HS-27A (cell line): ENCODE measurements around the gene PICK1.

Experiments
- DNase-seq: peaks from one replicate; pipeline ENCODE4 v3.0.0-alpha.2; 2012; ENCODE audit warnings: low read depth, missing footprints

The PICK1 gene

GRCh38 chr22:38049812-38050619 lies 7.2 kb upstream of the PICK1 start:
- no peak for DNase-seq

- no peak for DNase-seq
Observed at GRCh38 chr22:38050720-38051119, 6.5 kb upstream of the PICK1 start.

GRCh38 chr22:38051261-38051660 lies 5.9 kb upstream of the PICK1 start:
- no peak for DNase-seq

DNA sequence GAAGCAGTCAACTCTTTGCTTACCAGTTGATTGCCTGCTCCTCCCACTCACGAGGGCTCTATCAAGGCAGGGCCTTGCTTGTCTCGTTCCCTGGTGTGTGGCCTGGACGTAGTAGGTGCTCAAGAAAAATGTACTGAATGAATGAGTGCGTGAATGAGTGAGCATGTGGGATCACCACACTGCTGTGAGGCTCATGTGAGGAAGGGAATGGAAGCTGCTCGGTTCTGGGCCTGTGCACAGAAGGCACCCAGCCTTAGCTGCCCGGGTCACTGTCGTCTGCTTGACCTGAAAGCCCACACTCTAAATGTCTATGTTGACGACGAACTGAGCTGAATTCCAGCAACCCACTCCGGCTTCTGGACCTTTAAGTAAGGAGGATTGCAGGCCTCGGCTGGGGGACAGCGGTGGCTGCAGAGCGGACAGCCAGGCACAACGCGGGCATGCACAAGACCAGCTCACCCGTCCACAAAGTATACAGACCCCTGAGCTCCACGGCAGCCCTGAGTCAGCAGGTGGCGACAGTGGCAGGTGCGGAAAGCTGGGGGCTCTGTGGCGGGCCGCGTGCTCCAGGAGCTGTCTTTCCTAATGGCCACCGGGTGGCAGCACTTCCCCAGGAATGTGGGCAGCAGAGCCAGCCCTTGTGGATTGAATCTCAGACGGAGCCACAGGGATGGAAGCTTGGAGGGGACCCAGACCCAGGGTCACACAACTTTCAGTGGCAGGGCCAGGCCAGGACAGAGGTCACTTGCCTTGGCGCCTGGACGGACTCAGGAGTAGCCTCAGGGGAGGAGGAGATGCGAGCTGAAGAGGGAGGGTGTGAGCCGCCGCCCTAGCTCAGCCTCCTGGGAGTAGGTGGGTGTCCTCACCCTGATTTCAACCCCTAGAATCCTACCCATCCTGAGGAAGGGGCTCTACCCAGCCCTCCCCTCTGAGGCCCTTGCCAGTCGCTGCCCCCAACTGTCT lies 5.0 kb upstream of the PICK1 start:
- DNase-seq, result peak; percentile 34

- DNase-seq, result no peak
Observed at GRCh38 chr22:38062791-38063190, 5.6 kb downstream of the PICK1 start.

DNA sequence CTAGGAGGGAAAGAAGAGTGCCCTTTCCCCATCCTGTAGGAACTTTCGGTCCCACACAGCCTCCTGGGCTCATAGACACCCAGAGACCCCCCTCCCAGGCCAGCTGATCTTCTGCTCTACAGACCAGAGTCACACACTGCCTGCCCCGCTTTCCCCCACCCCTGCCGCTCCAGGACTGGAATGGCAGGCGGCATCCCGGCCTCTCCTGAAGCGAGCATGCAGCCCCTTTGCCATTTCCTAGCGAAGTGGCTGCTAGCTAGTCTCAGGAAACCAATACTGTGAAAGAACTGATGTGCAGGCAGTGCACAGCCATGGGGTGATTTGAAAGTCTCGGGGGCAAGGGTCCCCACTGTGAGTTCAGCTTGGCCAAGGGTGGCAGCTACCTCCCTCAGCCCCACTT lies 8.3 kb downstream of the PICK1 start:
- DNase-seq, result no peak

DNA sequence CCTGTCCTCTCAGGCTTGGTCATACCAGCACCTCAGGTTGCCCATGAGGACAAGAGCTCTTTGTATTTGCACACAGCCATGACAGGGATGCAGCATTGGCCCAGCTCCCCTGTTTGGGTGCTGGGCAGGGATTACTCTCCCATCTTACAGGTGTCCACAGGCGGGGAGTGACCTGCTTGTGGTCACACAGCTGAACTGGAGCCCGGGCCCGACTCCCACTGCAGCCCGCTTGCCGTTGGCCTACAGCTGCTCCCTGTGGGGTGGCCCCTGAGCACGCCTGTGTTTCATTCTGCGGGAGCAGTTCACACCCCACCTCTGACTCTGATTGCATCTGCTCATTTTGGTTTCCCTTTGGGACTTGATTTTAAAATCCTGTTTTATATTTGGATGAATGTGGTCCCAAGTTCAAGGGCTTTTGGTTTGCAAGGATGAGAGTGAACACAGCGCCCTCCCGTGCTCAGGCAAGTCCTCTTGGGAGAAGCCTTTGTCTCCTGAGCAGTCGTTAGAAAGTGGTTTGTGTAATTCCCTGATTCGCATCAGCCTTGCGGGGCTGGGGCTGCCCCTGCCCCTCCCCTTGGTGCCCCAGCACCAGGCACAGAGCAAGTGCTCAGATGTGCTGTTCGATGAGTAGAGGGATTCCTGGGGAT lies 9.3 kb downstream of the PICK1 start:
- no peak for DNase-seq

GRCh38 chr22:38067028-38067415 lies 9.8 kb downstream of the PICK1 start:
- DNase-seq, result no peak

DNA sequence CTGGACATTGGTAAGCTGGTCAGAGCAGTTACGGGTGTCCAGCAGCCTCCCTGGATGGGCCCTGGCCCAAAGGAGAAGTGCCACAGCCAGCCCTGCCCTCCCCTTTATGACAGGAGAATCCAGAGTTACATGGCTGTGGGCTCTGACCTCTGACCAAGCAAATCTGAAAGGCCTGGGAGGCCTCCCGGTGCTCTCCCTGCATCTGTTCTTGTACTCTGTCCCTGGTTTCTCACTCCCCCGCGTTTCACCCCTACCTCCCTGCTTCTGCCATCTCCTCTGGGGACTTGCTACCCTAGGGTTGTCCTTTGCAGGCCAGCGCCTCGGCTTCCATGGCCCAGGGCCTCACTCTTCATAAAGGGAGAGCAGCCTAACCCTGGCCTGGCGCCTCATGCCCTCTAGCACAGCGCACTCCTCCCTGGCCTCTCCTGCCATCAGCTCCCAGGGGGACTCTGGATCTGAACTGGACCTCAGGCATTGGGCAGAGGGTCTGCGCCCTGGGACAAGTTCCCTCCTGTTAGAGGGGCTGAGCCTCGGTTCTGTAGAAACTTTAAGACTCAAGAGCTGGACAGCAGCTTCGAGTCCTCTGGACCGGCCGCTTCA lies 10.7 kb downstream of the PICK1 start:
- no peak for DNase-seq

DNA sequence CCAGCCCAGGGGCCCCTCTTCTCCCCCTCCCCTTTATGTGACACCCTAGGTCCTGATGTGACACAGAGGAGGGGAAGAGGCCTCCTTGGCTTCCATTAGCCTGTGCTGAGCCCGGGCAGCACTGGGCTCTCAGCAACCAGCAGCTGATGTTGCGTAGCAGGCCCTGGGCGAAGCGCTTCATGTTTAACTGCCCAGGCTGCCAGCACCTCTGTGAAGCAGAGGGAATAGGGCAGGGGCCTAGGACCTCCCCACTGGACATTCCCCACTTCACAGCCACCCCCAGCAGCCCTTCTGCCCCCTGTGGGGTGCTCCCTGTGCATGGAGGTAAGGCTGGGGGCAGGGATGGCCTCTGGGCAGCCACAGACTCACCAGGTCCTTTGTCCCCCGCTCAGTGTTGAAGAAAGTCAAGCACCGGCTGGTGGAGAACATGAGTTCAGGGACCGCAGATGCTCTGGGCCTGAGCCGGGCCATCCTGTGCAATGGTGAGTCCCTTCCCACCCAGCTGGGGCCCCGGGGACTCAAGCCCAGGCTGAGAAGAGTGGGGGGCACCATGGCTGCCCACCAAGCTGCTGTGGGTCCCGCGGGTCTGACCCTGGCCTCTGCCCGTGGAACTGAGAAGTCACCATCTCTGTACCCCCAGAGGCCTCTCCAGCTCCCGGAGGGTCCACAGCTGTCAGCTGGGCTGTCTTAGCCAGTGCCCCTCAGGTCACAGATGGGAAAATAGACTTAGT lies 11.6 kb downstream of the PICK1 start:
- no peak for DNase-seq

- no peak for DNase-seq
Observed at GRCh38 chr22:38069372-38070249, 12.4 kb downstream of the PICK1 start.

GRCh38 chr22:38070250-38070921 lies 13.2 kb downstream of the PICK1 start:
- DNase-seq, result no peak

DNA sequence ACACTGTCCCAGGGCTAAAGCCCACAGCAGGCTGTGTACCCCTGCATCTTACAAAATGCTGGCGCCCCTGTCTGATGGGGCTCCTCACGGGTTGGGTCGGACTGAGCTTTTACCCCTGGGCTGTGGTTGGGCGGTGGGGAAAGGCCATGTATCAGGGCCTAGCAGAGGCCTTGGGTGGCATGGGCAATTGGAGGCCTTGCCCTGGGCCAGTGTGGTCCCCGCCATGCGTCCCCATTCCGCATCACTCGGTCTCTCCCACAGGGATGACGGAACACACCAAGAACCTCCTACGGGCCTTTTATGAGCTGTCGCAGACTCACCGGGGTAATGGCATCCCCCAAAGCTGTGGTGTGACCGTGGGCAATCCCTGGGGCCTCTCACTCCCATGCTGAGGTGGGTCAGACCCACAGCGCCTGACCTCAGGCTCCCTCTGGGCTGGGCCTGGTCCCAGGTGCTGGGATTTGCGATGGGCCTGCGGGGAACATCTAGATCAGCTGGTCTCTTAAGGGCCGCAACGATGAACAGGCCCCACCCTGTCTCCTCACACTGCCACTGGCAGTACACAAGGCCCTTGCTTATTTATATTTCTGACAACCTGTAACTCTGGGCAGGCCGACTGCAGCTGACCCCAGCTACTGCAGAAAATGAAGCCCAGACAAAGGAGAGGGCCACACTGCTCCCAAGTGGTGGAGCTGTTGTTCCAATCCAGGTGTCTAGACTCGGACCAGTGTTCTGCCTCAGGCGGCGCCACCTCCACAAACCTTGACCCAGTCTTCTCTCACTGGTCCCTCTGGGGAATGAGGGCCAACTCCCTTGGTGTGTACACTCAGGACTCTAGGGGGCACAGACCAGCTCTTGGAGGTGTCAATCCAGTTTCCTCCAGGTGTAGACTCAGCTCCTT lies 14.5 kb downstream of the PICK1 start:
- no peak for DNase-seq

DNA sequence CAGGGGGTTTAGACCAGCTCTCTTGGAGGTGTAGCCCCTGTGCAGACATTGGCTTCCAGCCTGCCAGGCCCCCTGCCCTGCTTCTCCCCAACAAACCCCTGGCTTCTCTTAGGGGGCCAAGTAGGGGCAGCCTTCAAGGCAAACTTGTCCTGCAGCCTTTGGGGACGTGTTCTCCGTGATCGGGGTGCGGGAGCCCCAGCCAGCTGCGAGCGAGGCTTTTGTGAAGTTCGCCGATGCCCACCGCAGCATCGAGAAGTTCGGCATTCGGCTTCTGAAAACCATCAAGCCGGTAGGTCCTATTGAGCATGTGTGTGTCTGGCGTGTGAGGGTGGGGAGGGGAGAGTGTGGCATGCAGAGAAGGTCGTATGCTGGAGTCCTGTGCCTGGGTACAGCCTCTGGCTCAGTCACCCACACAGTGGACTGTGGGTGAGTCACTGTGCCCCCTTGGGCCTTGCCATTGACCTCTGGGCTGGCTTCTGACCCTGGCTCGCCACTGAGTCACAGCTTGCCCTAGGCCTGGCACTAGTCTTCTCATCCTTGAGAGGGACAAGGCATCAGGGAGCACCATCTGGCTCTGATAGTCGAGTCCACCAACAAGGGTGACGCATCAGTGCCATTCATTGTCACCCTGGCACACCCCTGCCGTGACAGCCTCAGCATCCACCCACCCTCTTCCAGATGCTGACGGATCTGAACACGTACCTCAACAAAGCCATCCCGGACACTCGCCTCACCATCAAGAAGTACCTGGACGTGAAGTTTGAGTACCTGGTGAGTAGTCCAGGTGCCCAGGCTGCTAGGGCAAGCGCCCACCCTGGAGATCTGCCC lies 15.3 kb downstream of the PICK1 start:
- DNase-seq, result no peak

DNA sequence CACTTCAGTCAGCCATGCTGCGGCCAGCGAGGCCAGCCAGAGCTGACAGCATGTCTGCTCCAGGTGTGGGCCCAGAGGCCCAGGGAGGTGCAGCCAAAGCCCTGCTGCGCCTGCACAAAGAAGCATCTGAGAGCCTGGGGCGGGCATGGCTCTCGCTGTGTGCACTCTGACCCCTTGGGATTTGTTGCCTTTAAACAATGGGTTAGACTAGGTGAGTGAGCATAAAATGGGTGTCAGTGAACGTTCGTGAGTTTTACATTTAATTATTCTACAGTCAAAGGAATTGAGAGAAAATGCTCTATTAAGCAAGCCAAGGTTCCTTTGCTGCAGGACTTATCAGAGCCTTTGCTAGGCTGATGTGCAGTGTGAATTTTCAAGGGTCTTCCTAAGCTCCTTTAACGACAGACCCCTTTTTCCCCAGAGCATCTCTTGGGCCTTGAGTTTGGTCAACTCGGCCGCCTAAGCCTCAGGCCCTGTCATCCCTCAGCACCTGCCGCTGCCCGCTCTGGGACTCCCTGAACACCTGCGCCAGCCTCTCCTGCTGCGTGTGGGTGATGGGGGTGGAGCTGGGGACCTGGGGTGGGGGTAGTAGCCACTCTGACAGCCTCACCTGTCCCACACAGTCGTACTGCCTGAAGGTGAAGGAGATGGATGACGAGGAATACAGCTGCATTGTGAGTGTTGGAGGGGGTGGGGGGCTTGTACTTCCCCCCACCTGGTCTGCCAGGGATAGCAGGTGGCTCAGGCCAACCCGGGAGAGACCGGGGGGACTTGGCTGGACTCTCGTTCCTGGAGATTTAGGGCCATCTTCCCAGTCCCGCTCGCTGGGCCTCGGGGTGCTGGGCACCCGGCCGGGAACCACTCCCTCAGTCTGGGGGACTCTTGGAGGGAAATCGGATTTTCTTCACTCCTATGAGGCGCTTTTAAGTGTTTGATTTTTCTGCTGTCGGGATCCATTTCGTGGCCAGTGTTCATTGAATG lies 16.2 kb downstream of the PICK1 start:
- DNase-seq, result no peak
